IMR-90 (cell line): ENCODE data around the gene GDF10. TPM values are rescaled to one million over a fixed set of nuclear protein-coding genes. Genes with fewer than 3 reads are reported as not detected.
A peak's percentile ranks its signal among the peaks of the same experiment; 100 is the strongest.

Experiments
- ATAC-seq: fragments of 200-7000 bp; cut with Tn5 transposase; 2 replicates; pipeline ENCODE4 v1.9.1; 2020; ENCODE audit warnings: low read depth, mild to moderate bottlenecking, moderate library complexity
- BruUV-seq: library from RNA; stranded (reverse); fragments of 400-500 nt; replicated peaks from 2 replicates; lab custom pipeline; 2021; lab: Mats Ljungman, UMichigan
- CTCF ChIA-PET: fragments of 300-600 bp; formaldehyde crosslinking; extraction: SDS; loops from one replicate; lab custom pipeline; 2021; ENCODE audit warnings: antibody characterized with exemption; lab: Yijun Ruan, JAX
- POLR2A ChIA-PET: fragments of 300-600 bp; sonication (Branson Sonifier 250); formaldehyde crosslinking; loops from one replicate; lab custom pipeline; 2022; ENCODE audit warnings: antibody characterized with exemption; ENCODE audit not compliant: unreplicated experiment; lab: Charles Lee
- DNase-seq: peaks from one replicate; pipeline ENCODE4 v3.0.0; 2013
- H2AFZ ChIP-seq: replicated peaks from 2 replicates; pipeline ENCODE3; 2013; ENCODE audit warnings: low read length, mild to moderate bottlenecking; ENCODE audit not compliant: poor library complexity
- H2AK5ac ChIP-seq: 2 replicates; pipeline ENCODE4 v1.6.1; 2013; ENCODE audit warnings: low read depth, low read length, inconsistent platforms
- H2AK9ac ChIP-seq: replicated peaks from 2 replicates; pipeline ENCODE3; 2013; ENCODE audit warnings: mild to moderate bottlenecking, low read depth, low read length, moderate library complexity; ENCODE audit not compliant: poor library complexity
- H2BK120ac ChIP-seq: 2 replicates; pipeline ENCODE4 v1.6.1; 2013; ENCODE audit warnings: low read depth, low read length, inconsistent platforms
- H2BK15ac ChIP-seq: 3 replicates; pipeline ENCODE4 v1.6.1; 2013; ENCODE audit warnings: low read depth, low read length, inconsistent platforms
- H2BK20ac ChIP-seq: 2 replicates; pipeline ENCODE4 v1.6.1; 2013; ENCODE audit warnings: low read depth, mild to moderate bottlenecking, inconsistent platforms, low read length, moderate library complexity
- H2BK5ac ChIP-seq: 2 replicates; pipeline ENCODE4 v1.6.1; 2013; ENCODE audit warnings: mild to moderate bottlenecking, low read depth, low read length, inconsistent platforms; ENCODE audit not compliant: poor library complexity, severe bottlenecking
- H3K14ac ChIP-seq: replicated peaks from 2 replicates; pipeline ENCODE4 v1.6.1; 2013; ENCODE audit warnings: low read depth, low read length, inconsistent platforms
- H3K18ac ChIP-seq: 2 replicates; pipeline ENCODE4 v1.6.1; 2013; ENCODE audit warnings: low read depth, low read length, control low read depth
- H3K23ac ChIP-seq: 2 replicates; pipeline ENCODE4 v1.6.1; 2013; ENCODE audit warnings: low read depth, low read length, inconsistent platforms
- H3K27ac ChIP-seq: 2 replicates; pipeline ENCODE4 v1.5.1; 2013; ENCODE audit warnings: mild to moderate bottlenecking, control low read depth, low read length; ENCODE audit not compliant: insufficient read depth
- H3K27me3 ChIP-seq: 2 replicates; pipeline ENCODE4 v1.6.1; 2013; ENCODE audit warnings: low read length; ENCODE audit not compliant: control insufficient read depth, insufficient read depth
- H3K36me3 ChIP-seq: 2 replicates; pipeline ENCODE4 v1.6.1; 2013; ENCODE audit warnings: low read length, mixed read lengths; ENCODE audit not compliant: control insufficient read depth, insufficient read depth
- H3K4ac ChIP-seq: 2 replicates; pipeline ENCODE4 v1.6.1; 2013; ENCODE audit warnings: low read depth, low read length, inconsistent platforms
- H3K4me1 ChIP-seq: 2 replicates; pipeline ENCODE4 v1.6.1; 2013; ENCODE audit warnings: low read length, mixed read lengths; ENCODE audit not compliant: control insufficient read depth, insufficient read depth
- H3K4me2 ChIP-seq: 2 replicates; pipeline ENCODE4 v1.6.1; 2013; ENCODE audit warnings: low read depth, mild to moderate bottlenecking, control low read depth, low read length, moderate library complexity
- H3K4me3 ChIP-seq: 2 replicates; pipeline ENCODE4 v1.5.1; 2013; ENCODE audit warnings: low read depth, mild to moderate bottlenecking, control low read depth, low read length, moderate library complexity; ENCODE audit not compliant: insufficient read depth
- H3K56ac ChIP-seq: 2 replicates; pipeline ENCODE4 v1.6.1; 2013; ENCODE audit warnings: low read length, inconsistent platforms; ENCODE audit not compliant: insufficient read depth; ENCODE audit errors: extremely low read depth
- H3K79me1 ChIP-seq, 2 experiments: 2 replicates each; pipeline ENCODE4 v1.6.1; 2013; ENCODE audit warnings: low read length in 2 of 2, inconsistent platforms in 1 of 2, low read depth in 1 of 2
- H3K9ac ChIP-seq: 2 replicates; pipeline ENCODE4 v1.6.1; 2013; ENCODE audit warnings: low read depth, low read length, control low read depth
- H3K9me1 ChIP-seq: 2 replicates; pipeline ENCODE4 v1.6.1; 2013; ENCODE audit warnings: low read length, inconsistent platforms; ENCODE audit not compliant: insufficient read depth
- H3K9me3 ChIP-seq: 2 replicates; pipeline ENCODE4 v1.6.1; 2013; ENCODE audit warnings: low read length; ENCODE audit not compliant: control insufficient read depth, insufficient read depth
- H4K20me1 ChIP-seq: 2 replicates; pipeline ENCODE4 v1.6.1; 2013; ENCODE audit warnings: low read length, inconsistent platforms; ENCODE audit not compliant: insufficient read depth
- H4K5ac ChIP-seq: 2 replicates; pipeline ENCODE4 v1.6.1; 2013; ENCODE audit warnings: mild to moderate bottlenecking, low read depth, low read length, control low read depth
- H4K8ac ChIP-seq, 2 experiments: 2 replicates each; pipeline ENCODE4 v1.6.1; 2013; ENCODE audit warnings: low read depth in 2 of 2, low read length in 2 of 2, control low read depth in 1 of 2, inconsistent platforms in 1 of 2
- H4K91ac ChIP-seq: 2 replicates; pipeline ENCODE4 v1.6.1; 2013; ENCODE audit warnings: low read depth, low read length, inconsistent platforms; ENCODE audit not compliant: insufficient read depth
- BHLHE40 ChIP-seq: fragments of 150-350 bp; IDR thresholded peaks from 2 replicates; pipeline ENCODE4 v1.6.1; 2016; ENCODE audit warnings: mild to moderate bottlenecking, low read depth, low read length
- CEBPB ChIP-seq: IDR thresholded peaks from 2 replicates; pipeline ENCODE4 v1.6.1; 2012; ENCODE audit warnings: low read depth, low read length, improper control_type of control experiment
- CHD1 ChIP-seq: IDR thresholded peaks from 2 replicates; pipeline ENCODE4 v1.6.1; 2012; ENCODE audit warnings: low read depth, low read length, improper control_type of control experiment
- CTCF ChIP-seq: conservative IDR thresholded peaks from 2 replicates; pipeline ENCODE4 v1.5.1; 2012; ENCODE audit warnings: mild to moderate bottlenecking, low read depth, low read length, improper control_type of control experiment
- FOS ChIP-seq: fragments of 150-350 bp; IDR thresholded peaks from 2 replicates; pipeline ENCODE4 v1.6.1; 2016; ENCODE audit warnings: low read depth, low read length
- MAFK ChIP-seq: IDR thresholded peaks from 2 replicates; pipeline ENCODE4 v1.6.1; 2012; ENCODE audit warnings: low read depth, low read length, improper control_type of control experiment
- MAZ ChIP-seq: IDR thresholded peaks from 2 replicates; pipeline ENCODE4 v1.6.1; 2012; ENCODE audit warnings: low read depth, mild to moderate bottlenecking, low read length, improper control_type of control experiment, moderate library complexity, borderline replicate concordance
- MXI1 ChIP-seq: IDR thresholded peaks from 2 replicates; pipeline ENCODE4 v1.6.1; 2012; ENCODE audit warnings: low read depth, mild to moderate bottlenecking, low read length, moderate library complexity, borderline replicate concordance
- NFE2L2 ChIP-seq: fragments of 150-350 bp; IDR thresholded peaks from 2 replicates; pipeline ENCODE4 v1.6.1; 2016; ENCODE audit warnings: low read depth, mild to moderate bottlenecking, low read length
- POLR2A ChIP-seq: IDR thresholded peaks from 2 replicates; pipeline ENCODE4 v1.6.1; 2012; ENCODE audit warnings: mild to moderate bottlenecking, low read depth, low read length
- RAD21 ChIP-seq: IDR thresholded peaks from 2 replicates; pipeline ENCODE4 v1.6.1; 2012; ENCODE audit warnings: low read length, improper control_type of control experiment
- RCOR1 ChIP-seq: IDR thresholded peaks from 2 replicates; pipeline ENCODE4 v1.6.1; 2012; ENCODE audit warnings: mild to moderate bottlenecking, low read length, improper control_type of control experiment; ENCODE audit not compliant: insufficient replicate concordance
- RFX5 ChIP-seq: IDR thresholded peaks from 2 replicates; pipeline ENCODE4 v1.8.0; 2012; ENCODE audit warnings: low read depth, mild to moderate bottlenecking, low read length, moderate library complexity
- SMC3 ChIP-seq: fragments of 150-350 bp; IDR thresholded peaks from 2 replicates; pipeline ENCODE4 v1.6.1; 2016; ENCODE audit warnings: low read depth, mild to moderate bottlenecking, antibody characterized with exemption, low read length, moderate library complexity
- WGBS, 2 experiments: methylation state at CpG; one replicate each; pipeline versions ENCODE4 v1.1.5 to v1.1.7; 2013; ENCODE audit warnings: missing lambda C conversion rate in 2 of 2; ENCODE audit not compliant: insufficient read length in 1 of 2; ENCODE audit errors: extremely low coverage in 2 of 2; 5-methylcytosine and 5-hydroxymethylcytosine counted together
- dilution Hi-C: fragments of 300-500 bp; cut with HindIII; formaldehyde crosslinking; loops from one replicate; pipeline ENCODE4 v1.14.3; 2018; ENCODE audit warnings: low sequenced_read_pairs; ENCODE audit not compliant: unreplicated experiment
- in situ Hi-C: fragments of 300-500 bp; cut with MboI; formaldehyde crosslinking; loops from 3 replicates; pipeline ENCODE4 v1.14.3; 2019; ENCODE audit warnings: low sequenced_read_pairs, inconsistent platforms, mixed read lengths
- intact Hi-C: fragments of 100-400 bp; cut with micrococcal nuclease; formaldehyde crosslinking; loops from 2 replicates; pipeline ENCODE4 v1.10.0; 2022
- polyA plus RNA-seq, 3 experiments: library from polyadenylated mRNA; depleted of rRNA; stranded (reverse); fragments of >200 nt; gene quantifications; 2 replicates each; pipeline ENCODE4 v1.2.3, GENCODE V29; 2012; ENCODE audit warnings: low replicate concordance in 1 of 3
- total RNA-seq: library from RNA; depleted of rRNA; stranded (reverse); fragments of >200 nt; gene quantifications from 2 replicates; pipeline ENCODE4 v1.2.3, GENCODE V29; 2012
- TF ChIP-seq, protein P1 (sequence below): fragments of 150-350 bp; IDR thresholded peaks from 2 replicates; pipeline ENCODE4 v1.6.1; 2016; ENCODE audit warnings: low read depth, mild to moderate bottlenecking, low read length, moderate library complexity, borderline replicate concordance
- TF ChIP-seq, protein P2 (sequence below): fragments of 150-350 bp; IDR thresholded peaks from 2 replicates; pipeline ENCODE4 v1.6.1; 2017; ENCODE audit warnings: mild to moderate bottlenecking, antibody characterized with exemption, low read length, low read depth

Gene GDF10
- total and polyA plus RNA-seq, 2 of the 4 experiments (the other 2 are of a cell fraction): 0.34 TPM; not detected in 1

- ATAC-seq: no peak
Observed at GRCh38 chr10:47332371-47332770, 32.4 kb downstream of the GDF10 start.

More at GRCh38 chr10:47332371-47332770, 32.4 kb downstream of the GDF10 start:
- Histone ChIP-seq H3K14ac (no peak overlapping the region), H3K4me2 (no peak overlapping the region), H4K8ac (no peak overlapping the region), H4K20me1 (no peaks in the 10 kb centered on the region), H2BK120ac (no peak overlapping the region), H3K27me3 (peaks cover 8% of the 10 kb centered on the region), H3K56ac (no peak overlapping the region), H3K9ac (no peak overlapping the region), H2AK9ac (peak overlapping the region; percentile 1), H3K4me3 (no peak overlapping the region), H3K9me1 (peaks cover 4% of the 10 kb centered on the region; the same call in 1 of the 2 replicates), H3K27ac (no peak overlapping the region), H3K79me1 (no peaks in the 10 kb centered on the region), H3K36me3 (no peaks in the 10 kb centered on the region), H2BK5ac (no peak overlapping the region), H3K9me3 (no peaks in the 10 kb centered on the region), H2BK20ac (no peak overlapping the region), H4K5ac (no peak overlapping the region), H2AFZ (no peak overlapping the region), H4K91ac (no peak overlapping the region), H2BK15ac (no peak overlapping the region), H3K4me1 (peaks cover 1% of the 10 kb centered on the region; the same call in 1 of the 2 replicates), H3K4ac (no peak overlapping the region), H2AK5ac (no peak overlapping the region), H3K18ac (no peak overlapping the region), H3K23ac (no peak overlapping the region)
- TF ChIP-seq MAFK (no peak), POLR2A (no peak), MXI1 (no peak), FOS (no peak), SMC3 (no peak), MAZ (no peak), RAD21 (no peak), CTCF (no peak), CHD1 (no peak), CEBPB (no peak), NFE2L2 (no peak), BHLHE40 (no peak), RCOR1 (no peak), RFX5 (no peak)
- TF ChIP-seq, protein P1, sequence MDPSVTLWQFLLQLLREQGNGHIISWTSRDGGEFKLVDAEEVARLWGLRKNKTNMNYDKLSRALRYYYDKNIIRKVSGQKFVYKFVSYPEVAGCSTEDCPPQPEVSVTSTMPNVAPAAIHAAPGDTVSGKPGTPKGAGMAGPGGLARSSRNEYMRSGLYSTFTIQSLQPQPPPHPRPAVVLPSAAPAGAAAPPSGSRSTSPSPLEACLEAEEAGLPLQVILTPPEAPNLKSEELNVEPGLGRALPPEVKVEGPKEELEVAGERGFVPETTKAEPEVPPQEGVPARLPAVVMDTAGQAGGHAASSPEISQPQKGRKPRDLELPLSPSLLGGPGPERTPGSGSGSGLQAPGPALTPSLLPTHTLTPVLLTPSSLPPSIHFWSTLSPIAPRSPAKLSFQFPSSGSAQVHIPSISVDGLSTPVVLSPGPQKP: no peak
- TF ChIP-seq, protein P2, sequence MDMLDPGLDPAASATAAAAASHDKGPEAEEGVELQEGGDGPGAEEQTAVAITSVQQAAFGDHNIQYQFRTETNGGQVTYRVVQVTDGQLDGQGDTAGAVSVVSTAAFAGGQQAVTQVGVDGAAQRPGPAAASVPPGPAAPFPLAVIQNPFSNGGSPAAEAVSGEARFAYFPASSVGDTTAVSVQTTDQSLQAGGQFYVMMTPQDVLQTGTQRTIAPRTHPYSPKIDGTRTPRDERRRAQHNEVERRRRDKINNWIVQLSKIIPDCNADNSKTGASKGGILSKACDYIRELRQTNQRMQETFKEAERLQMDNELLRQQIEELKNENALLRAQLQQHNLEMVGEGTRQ: no peak
- dilution Hi-C loops (no loop called here), intact Hi-C loops (no loop called here), in situ Hi-C loops (no loop called here)
- BruUV-seq: no TSS peak
- WGBS, 2 experiments: no CpG with 5 or more reads among the region's 3 CpGs
- ChIA-PET CTCF (interaction anchor here (0.6 kb wide), 1 partner anchor 105 kb away, joined by 3 read pairs; no protein-coding TSS in a partner anchor), POLR2A (no interaction called here)
- no peak for DNase-seq
